ENCODE measurements around the gene GLP2R.

DNA sequence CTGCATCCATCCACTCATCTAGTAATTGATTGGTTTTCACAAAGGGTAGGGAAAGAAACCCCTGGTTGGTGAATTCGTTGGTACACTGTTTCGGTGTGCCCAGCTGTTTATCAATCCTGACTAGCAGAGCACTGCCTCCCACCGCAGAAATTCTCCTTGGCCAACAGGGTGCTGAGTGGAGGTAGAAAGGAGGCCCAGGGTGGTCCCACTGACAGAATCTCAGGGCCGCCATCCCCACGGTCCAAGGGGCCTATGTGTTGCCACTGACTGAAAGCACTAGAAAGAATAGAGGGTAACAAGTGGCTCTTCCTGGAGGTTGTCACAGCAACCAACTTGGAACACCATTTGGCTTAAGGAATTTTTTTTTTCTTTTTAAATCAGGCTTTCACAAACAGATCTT, 87.8 kb downstream of the GLP2R start:
- TF ChIP-seq, protein P1, sequence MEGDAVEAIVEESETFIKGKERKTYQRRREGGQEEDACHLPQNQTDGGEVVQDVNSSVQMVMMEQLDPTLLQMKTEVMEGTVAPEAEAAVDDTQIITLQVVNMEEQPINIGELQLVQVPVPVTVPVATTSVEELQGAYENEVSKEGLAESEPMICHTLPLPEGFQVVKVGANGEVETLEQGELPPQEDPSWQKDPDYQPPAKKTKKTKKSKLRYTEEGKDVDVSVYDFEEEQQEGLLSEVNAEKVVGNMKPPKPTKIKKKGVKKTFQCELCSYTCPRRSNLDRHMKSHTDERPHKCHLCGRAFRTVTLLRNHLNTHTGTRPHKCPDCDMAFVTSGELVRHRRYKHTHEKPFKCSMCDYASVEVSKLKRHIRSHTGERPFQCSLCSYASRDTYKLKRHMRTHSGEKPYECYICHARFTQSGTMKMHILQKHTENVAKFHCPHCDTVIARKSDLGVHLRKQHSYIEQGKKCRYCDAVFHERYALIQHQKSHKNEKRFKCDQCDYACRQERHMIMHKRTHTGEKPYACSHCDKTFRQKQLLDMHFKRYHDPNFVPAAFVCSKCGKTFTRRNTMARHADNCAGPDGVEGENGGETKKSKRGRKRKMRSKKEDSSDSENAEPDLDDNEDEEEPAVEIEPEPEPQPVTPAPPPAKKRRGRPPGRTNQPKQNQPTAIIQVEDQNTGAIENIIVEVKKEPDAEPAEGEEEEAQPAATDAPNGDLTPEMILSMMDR (IDR thresholded peaks at IDR 0.05), result no peak
- TF ChIP-seq POLR2AphosphoS5 (IDR thresholded peaks at IDR 0.05), result no peak
- TF ChIP-seq POLR2A (IDR thresholded peaks at IDR 0.05), result no peak
